Measurements from ENCODE around the gene KCNE3. TPM values are rescaled to one million over a fixed set of nuclear protein-coding genes. Genes with fewer than 3 reads are reported as not detected.

The KCNE3 gene, protein sequence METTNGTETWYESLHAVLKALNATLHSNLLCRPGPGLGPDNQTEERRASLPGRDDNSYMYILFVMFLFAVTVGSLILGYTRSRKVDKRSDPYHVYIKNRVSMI
- polyA plus RNA-seq (2012; ENCODE audit: insufficient read depth, insufficient read length, low read depth) = not detected

DNA sequence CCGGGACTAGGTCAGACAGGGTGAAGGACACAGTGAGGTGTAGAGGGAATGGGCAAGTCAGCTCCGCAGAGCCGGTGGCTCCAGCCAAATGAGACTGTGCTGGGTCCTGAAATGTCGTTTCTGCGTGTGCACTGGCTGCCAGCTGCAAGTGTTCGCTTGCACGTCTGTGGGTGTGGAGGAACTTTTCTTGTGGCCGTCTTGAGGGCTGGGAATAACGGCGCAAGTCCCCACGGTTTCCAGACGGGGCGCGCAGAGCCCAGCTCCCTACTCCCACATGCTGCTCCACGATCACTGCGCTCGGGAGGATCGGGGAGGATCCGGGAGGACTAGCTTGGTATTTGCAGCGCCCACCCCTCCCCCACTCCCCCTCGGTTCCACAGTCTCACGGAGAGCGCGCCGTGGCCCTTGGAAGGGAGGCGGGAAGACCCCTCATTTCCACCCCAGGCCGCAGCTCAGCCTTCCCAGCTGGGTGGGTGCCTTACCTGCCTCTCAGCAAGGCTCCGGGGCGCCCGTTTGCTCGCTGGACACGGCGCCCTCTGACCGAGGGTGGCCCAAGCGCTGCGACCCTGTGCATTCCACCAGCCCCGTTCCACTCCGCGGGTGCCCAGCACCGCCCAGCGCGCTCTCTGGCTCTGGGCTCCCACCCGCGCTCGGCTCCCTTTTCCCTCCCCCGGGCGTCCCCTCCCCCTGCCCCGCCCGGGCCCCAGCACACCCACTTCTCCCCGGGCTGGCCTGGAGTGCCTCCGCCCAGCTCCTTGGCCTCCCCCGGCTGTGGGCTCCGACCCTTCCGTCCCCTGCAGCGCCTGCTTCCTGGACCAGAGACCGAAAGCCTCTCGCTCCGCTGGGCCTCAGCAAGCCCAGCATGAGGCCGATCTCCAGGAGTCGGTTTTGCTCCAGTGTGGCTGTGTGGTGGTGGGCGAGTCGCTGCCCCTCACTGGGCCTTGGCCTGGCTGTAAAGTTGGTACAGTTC, at the start of gene KCNE3:
KCNE3 (minus strand) TSS at position 634 of the 970 bp plus-strand sequence. CDS start 9,986 bp downstream, outside the sequence.
- Histone ChIP-seq H3K27me3 (no peaks in the 10 kb centered on the region), H3K4me1 (no peaks in the 10 kb centered on the region; the same call in 1 of the 2 replicates), H3K4me3 (ENCODE audit: low read depth, low read length) (no peak within 1 kb of the TSS), H3K36me3 (no peaks in the 10 kb centered on the region), H3K9me3 (no peaks in the 10 kb centered on the region)
- no peak for DNase-seq
- TF ChIP-seq, protein P1, sequence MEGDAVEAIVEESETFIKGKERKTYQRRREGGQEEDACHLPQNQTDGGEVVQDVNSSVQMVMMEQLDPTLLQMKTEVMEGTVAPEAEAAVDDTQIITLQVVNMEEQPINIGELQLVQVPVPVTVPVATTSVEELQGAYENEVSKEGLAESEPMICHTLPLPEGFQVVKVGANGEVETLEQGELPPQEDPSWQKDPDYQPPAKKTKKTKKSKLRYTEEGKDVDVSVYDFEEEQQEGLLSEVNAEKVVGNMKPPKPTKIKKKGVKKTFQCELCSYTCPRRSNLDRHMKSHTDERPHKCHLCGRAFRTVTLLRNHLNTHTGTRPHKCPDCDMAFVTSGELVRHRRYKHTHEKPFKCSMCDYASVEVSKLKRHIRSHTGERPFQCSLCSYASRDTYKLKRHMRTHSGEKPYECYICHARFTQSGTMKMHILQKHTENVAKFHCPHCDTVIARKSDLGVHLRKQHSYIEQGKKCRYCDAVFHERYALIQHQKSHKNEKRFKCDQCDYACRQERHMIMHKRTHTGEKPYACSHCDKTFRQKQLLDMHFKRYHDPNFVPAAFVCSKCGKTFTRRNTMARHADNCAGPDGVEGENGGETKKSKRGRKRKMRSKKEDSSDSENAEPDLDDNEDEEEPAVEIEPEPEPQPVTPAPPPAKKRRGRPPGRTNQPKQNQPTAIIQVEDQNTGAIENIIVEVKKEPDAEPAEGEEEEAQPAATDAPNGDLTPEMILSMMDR (IDR thresholded peaks at IDR 0.05; ENCODE audit: low read depth, low read length) = no peak

DNA sequence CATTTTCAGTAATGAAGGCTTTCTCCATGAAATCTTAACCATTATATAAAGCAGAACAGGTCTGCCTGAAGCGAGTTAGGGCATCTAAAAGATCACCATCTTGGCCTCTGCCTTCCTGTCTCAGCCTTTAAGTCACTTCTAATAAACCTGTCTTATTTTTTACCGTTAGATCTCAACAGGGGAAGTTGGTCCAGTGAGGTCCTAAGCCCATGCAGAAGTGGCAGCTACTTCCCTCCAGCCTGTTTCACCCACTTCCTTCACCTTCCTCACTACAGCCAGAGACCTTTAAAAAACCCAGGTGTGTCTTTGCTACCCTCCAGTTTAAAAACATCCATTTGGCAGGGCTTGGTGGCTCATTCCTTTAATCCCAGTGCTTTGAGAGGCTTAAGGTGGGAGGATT, 40.2 kb upstream of the KCNE3 start:
- TF ChIP-seq, protein P1 (IDR thresholded peaks at IDR 0.05; ENCODE audit: low read depth, low read length) = no peak
- Histone ChIP-seq H3K9me3 (peaks cover 5% of the 10 kb centered on the region; the same call in 1 of the 2 replicates), H3K27me3 (no peaks in the 10 kb centered on the region), H3K36me3 (no peaks in the 10 kb centered on the region), H3K4me3 (ENCODE audit: low read depth, low read length) (no peak overlapping the region), H3K4me1 (no peaks in the 10 kb centered on the region)
- no peak for DNase-seq

DNA sequence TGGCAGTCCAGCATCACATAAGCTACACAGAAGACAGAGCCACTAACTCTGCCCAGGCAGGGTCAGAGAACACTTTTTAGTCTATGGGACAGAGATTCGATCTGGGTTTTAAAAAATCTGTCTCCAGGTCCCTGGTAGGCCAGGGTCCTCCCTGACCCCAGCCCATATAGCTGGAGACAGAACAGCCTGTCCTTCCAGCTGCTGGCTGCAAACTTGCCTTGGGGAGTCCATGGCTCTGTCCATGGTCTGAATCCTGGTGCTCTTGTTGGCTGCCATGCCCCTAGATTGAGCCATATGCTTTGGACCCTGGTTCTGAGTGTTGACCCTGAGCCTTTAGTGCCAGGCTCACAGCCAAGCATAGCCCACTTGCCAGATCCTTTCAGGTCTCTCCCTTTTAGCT, 39.5 kb upstream of the KCNE3 start:
- H3K36me3 ChIP-seq = no peaks in the 10 kb centered on the region
- TF ChIP-seq, protein P1 (IDR thresholded peaks at IDR 0.05; ENCODE audit: low read depth, low read length) = no peak
- DNase-seq = no peak
- H3K27me3 ChIP-seq = no peaks in the 10 kb centered on the region
- H3K4me1 ChIP-seq = no peaks in the 10 kb centered on the region
- H3K4me3 ChIP-seq (ENCODE audit: low read depth, low read length) = no peak overlapping the region
- H3K9me3 ChIP-seq = peaks cover 5% of the 10 kb centered on the region; the same call in 1 of the 2 replicates

DNA sequence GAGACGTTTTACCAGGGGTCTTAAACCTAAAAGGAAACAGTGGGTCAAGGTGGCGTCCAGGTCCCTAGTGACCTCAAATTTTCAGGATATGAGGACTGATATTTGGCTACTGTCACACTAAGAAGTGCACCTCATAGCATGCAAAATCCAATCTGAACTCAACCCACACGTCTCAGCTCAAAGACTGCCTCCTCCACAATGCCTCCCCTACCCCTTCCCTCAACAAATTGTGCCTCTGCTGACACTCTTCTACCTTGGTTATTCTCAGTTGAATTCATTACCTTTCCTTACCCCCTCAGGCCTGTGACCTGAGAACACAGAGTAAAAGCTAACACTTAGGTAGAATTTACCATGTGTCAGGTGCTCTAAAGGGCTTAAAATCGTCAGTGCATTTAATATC, 38.6 kb upstream of the KCNE3 start:
- no peaks in the 10 kb centered on the region for H3K27me3 ChIP-seq
- peaks cover 5% of the 10 kb centered on the region; the same call in 1 of the 2 replicates for H3K9me3 ChIP-seq
- no peak overlapping the region for H3K4me3 ChIP-seq (ENCODE audit: low read depth, low read length)
- no peaks in the 10 kb centered on the region for H3K36me3 ChIP-seq
- no peaks in the 10 kb centered on the region for H3K4me1 ChIP-seq
- TF ChIP-seq, protein P1 (IDR thresholded peaks at IDR 0.05; ENCODE audit: low read depth, low read length) = no peak
- DNase-seq = no peak

DNA sequence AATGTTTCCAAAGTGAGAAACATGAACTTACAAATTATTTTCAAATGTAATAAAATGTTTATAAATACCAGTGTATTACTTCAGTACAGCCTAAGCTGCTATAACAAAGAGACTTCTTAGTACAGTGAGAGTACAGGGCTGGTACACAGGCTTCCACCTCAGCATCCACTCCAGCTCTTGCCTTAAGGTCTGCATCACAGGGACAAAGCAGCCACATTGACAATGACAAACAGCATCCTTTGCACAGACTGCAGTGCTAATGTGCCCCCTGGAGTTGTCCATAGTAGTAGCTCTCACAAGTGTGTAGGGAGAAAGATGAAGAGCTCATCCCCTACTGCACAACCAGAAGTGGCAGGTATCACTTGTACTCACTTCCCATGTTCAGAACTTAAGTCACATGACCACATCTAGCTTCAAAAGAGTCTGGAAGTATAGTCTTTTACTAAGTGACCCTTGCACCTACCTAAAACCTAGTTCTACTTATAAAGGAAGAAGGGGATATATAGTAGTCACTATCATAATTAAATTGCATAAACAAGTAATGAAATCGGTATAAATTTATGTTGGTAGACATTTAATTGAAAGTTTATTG, 36.8 kb upstream of the KCNE3 start:
- Histone ChIP-seq H3K4me1 (no peaks in the 10 kb centered on the region), H3K27me3 (no peaks in the 10 kb centered on the region), H3K36me3 (no peaks in the 10 kb centered on the region), H3K9me3 (peaks cover 5% of the 10 kb centered on the region; the same call in 1 of the 2 replicates), H3K4me3 (ENCODE audit: low read depth, low read length) (no peak overlapping the region)
- DNase-seq = no peak
- TF ChIP-seq, protein P1 (IDR thresholded peaks at IDR 0.05; ENCODE audit: low read depth, low read length) = no peak
